ENCODE data around the gene FAM83C.

DNA sequence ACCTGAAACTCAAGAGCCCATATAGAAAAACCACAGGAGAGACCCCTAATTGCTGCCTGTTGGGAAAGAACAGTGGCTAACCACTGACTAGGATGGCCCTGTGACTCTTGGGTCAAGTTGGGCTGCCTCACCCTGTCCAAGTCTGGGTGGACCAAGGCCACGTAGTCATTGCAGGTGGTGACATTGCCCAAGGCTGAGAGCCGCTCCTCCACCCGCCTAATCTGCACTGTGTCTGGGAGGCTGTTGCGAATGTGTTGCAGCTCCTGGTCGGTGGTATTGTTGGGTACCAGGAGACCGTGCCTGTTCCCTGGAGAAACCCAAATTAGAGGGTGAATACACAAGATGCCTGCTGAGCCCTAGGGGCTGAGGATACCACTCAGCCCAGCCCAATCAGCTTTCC, 11.7 kb downstream of the FAM83C start:
- TF ChIP-seq POLR2AphosphoS5 (IDR thresholded peaks at IDR 0.05; ENCODE audit: low read depth, low read length) = no peak
- TF ChIP-seq CTCF (IDR thresholded peaks at IDR 0.05 in 2 of 3, conservative IDR thresholded peaks at IDR 0.05 in 1 of 3; ENCODE audit: borderline replicate concordance in 1 of 3, insufficient read depth in 1 of 3, low read depth in 2 of 3, low read length in 2 of 3) = no peak
- TF ChIP-seq CEBPB (IDR thresholded peaks at IDR 0.05; ENCODE audit: low read depth) = no peak
- TF ChIP-seq, protein P1, sequence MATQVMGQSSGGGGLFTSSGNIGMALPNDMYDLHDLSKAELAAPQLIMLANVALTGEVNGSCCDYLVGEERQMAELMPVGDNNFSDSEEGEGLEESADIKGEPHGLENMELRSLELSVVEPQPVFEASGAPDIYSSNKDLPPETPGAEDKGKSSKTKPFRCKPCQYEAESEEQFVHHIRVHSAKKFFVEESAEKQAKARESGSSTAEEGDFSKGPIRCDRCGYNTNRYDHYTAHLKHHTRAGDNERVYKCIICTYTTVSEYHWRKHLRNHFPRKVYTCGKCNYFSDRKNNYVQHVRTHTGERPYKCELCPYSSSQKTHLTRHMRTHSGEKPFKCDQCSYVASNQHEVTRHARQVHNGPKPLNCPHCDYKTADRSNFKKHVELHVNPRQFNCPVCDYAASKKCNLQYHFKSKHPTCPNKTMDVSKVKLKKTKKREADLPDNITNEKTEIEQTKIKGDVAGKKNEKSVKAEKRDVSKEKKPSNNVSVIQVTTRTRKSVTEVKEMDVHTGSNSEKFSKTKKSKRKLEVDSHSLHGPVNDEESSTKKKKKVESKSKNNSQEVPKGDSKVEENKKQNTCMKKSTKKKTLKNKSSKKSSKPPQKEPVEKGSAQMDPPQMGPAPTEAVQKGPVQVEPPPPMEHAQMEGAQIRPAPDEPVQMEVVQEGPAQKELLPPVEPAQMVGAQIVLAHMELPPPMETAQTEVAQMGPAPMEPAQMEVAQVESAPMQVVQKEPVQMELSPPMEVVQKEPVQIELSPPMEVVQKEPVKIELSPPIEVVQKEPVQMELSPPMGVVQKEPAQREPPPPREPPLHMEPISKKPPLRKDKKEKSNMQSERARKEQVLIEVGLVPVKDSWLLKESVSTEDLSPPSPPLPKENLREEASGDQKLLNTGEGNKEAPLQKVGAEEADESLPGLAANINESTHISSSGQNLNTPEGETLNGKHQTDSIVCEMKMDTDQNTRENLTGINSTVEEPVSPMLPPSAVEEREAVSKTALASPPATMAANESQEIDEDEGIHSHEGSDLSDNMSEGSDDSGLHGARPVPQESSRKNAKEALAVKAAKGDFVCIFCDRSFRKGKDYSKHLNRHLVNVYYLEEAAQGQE (IDR thresholded peaks at IDR 0.05; ENCODE audit: low read depth) = no peak
- no peak for TF ChIP-seq SP1 (IDR thresholded peaks at IDR 0.05; ENCODE audit: low read depth)
- no peak for TF ChIP-seq POLR2A (IDR thresholded peaks at IDR 0.05; ENCODE audit: borderline replicate concordance, extremely low read depth, insufficient read depth, insufficient read length)
- TF ChIP-seq CBX3 (IDR thresholded peaks at IDR 0.05; ENCODE audit: low read depth) = no peak
